ENCODE measurements around the gene ECT2. TPM values are rescaled to one million over a fixed set of nuclear protein-coding genes. Genes with fewer than 3 reads are reported as not detected.

Gene ECT2
- total RNA-seq, 1 experiment from 2014 or later: 81.3 TPM

DNA sequence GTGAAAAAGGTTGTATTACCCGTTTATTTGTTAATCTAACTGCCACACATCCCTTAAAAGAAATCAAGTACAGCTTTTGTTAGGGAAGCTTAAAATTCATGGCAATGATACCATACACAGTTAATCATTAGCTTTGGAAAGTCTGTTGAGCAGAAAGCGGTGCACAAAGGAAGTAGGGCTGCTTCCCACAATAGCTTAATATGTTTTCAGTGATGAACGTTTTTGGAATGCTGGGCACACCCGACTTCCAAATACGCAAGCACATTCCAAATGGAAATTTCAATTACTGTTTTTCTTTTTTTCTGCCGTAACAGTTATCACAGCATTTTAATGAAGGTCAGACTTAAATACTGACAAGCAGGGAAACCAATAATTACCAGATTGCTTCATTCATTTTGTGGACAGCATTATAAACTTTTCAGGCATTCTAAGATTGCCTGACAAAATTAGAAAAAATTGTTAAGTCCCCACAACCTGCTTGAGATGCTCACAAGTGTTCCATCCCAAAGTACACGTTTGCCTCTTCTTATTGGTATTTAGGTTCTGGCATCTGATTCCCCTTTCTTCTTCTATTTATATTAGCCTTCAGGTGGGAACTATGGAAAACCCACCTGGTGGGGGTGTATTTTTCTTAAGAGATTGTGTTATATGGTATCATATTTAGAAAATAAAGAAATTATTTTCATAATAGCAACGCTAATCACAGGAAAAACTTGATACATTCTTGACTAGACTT lies 1.1 kb upstream of the ECT2 start:
- H3K27ac Mint-ChIP-seq: peak overlapping the region in 2 of 3 experiments; percentile 98 to 100; a peak in 4 of 7 replicates
- Histone ChIP-seq H3K9ac (ENCODE audit: extremely low read depth, insufficient read length, low read length) (no peak overlapping the region), H3K27me3 (ENCODE audit: insufficient read depth, low read length) (no peaks in the 10 kb centered on the region), H3K27ac (ENCODE audit: insufficient read length, low read depth, low read length) (no peak overlapping the region), H3K56ac (ENCODE audit: insufficient read length, low read depth, low read length) (no peak overlapping the region), H2BK5ac (ENCODE audit: insufficient read length, low read length) (no peak overlapping the region), H3K14ac (ENCODE audit: insufficient read depth, low read length) (peak overlapping the region; percentile 89; the same call in 1 of the 2 replicates), H3K79me2 (ENCODE audit: insufficient read depth, low read length) (peaks cover 25% of the 10 kb centered on the region; the same call in 1 of the 2 replicates), H3K18ac (ENCODE audit: insufficient read length, low read depth, low read length) (no peak overlapping the region), H3K4ac (ENCODE audit: low read depth, low read length) (peak overlapping the region; percentile 13; the same call in 1 of the 2 replicates), H2BK20ac (ENCODE audit: low read depth, low read length, poor library complexity, severe bottlenecking) (no peak overlapping the region), H3K4me1 (ENCODE audit: insufficient read depth, low read length) (peaks cover 4% of the 10 kb centered on the region; the same call in 1 of the 2 replicates), H3K79me1 (ENCODE audit: insufficient read depth, low read depth, low read length, poor library complexity, severe bottlenecking) (peaks cover 11% of the 10 kb centered on the region), H2AFZ (ENCODE audit: low read length) (no peak overlapping the region), H4K5ac (ENCODE audit: insufficient read length, low read depth, low read length) (no peak overlapping the region), H3K23ac (ENCODE audit: insufficient read length, low read depth, low read length) (no peak overlapping the region), H2AK5ac (ENCODE audit: insufficient read length, low read length) (no peak overlapping the region), H4K20me1 (ENCODE audit: control insufficient read depth, insufficient read depth, insufficient read length) (no peaks in the 10 kb centered on the region), H3T11ph (ENCODE audit: low read length) (peak overlapping the region; percentile 70), H2BK120ac (ENCODE audit: low read depth, low read length, poor library complexity, severe bottlenecking) (peak overlapping the region; percentile 74), H4K8ac (replicated peaks; ENCODE audit: insufficient read length, low read depth, low read length) (no peak overlapping the region), H3K23me2 (ENCODE audit: insufficient read length, low read depth, low read length, poor library complexity, severe bottlenecking) (peaks cover 3% of the 10 kb centered on the region), H4K91ac (ENCODE audit: insufficient read length, low read depth, low read length) (no peak overlapping the region), H3K9me3 (ENCODE audit: control insufficient read depth, low read depth, low read length) (no peaks in the 10 kb centered on the region), H3K4me2 (ENCODE audit: insufficient read depth, insufficient read length, low read length) (peak overlapping the region; percentile 53), H2BK15ac (ENCODE audit: low read depth, low read length) (no peak overlapping the region), H2BK12ac (ENCODE audit: insufficient read length, low read depth, low read length) (no peak overlapping the region)
- peaks cover 24 to 35% of the 10 kb centered on the region in 2 experiments for H3K4me1 Mint-ChIP-seq
- DNase-seq: no peak
- H3K9me3 Mint-ChIP-seq: no peaks in the 10 kb centered on the region
- no peaks in the 10 kb centered on the region for H3K27me3 Mint-ChIP-seq (ENCODE audit: low read depth)
- H3K4me3 Mint-ChIP-seq: peak overlapping the region; percentile 96; a peak in 2 of 5 replicates
- no peak for TF ChIP-seq CTCF (conservative IDR thresholded peaks at IDR 0.05)
- WGBS (ENCODE audit: extremely low coverage, insufficient read length, low lambda C conversion rate): no CpG with 5 or more reads among the region's 8 CpGs
- peaks cover 10 to 23% (median 17%) of the 10 kb centered on the region in 3 experiments for H3K36me3 Mint-ChIP-seq (ENCODE audit: insufficient read depth in 1 of 3, low read depth in 3 of 3)
